Measurements from ENCODE around the gene OR7A10. TPM values are rescaled to one million over a fixed set of nuclear protein-coding genes. Genes with fewer than 3 reads are reported as not detected.

OR7A10 gene
- total RNA-seq, 1 experiment from 2014 or later = not detected

DNA sequence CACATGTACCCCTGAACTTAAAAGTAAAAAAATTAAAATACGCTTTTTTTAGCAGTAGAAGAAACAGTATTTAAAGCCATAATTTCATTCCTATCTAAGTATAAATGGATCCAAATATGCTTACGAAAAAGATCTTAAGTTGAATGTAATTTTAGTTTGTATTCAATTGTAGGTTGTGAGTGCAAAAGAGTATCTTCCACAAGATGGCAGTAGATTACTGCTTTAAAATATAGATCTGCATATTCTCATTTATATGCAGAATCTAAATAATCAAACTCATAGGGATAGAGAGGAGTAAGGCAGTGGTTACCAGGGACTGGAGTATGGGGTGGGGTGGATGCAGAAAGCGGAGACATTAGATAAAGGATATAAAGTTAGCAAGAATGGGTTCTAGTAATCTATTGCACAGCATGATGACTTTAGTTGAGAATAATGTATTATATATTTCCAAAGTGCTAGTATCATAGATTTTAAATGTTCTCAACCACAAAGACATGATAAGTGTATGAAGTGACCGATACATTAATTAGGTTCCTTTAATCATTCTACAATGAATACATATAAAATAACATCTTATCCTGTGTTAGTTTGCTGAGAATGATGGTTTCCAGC lies 23.0 kb upstream of the OR7A10 start:
- ChIA-PET CTCF (no interaction called here), POLR2A (no interaction called here)
- H3K27ac Mint-ChIP-seq = no peak overlapping the region
- H3K27me3 Mint-ChIP-seq (ENCODE audit: low read depth) = peaks cover 11% of the 10 kb centered on the region
- H3K9me3 Mint-ChIP-seq = peaks cover 26% of the 10 kb centered on the region
- TF ChIP-seq MLX (CRISPR knock-in tag; IDR thresholded peaks at IDR 0.05) = no peak
- no peak for TF ChIP-seq EMX1 (CRISPR knock-in tag; IDR thresholded peaks at IDR 0.05)
- TF ChIP-seq NFE2L1 (CRISPR knock-in tag; IDR thresholded peaks at IDR 0.05) = no peak
- TF ChIP-seq, protein P1, sequence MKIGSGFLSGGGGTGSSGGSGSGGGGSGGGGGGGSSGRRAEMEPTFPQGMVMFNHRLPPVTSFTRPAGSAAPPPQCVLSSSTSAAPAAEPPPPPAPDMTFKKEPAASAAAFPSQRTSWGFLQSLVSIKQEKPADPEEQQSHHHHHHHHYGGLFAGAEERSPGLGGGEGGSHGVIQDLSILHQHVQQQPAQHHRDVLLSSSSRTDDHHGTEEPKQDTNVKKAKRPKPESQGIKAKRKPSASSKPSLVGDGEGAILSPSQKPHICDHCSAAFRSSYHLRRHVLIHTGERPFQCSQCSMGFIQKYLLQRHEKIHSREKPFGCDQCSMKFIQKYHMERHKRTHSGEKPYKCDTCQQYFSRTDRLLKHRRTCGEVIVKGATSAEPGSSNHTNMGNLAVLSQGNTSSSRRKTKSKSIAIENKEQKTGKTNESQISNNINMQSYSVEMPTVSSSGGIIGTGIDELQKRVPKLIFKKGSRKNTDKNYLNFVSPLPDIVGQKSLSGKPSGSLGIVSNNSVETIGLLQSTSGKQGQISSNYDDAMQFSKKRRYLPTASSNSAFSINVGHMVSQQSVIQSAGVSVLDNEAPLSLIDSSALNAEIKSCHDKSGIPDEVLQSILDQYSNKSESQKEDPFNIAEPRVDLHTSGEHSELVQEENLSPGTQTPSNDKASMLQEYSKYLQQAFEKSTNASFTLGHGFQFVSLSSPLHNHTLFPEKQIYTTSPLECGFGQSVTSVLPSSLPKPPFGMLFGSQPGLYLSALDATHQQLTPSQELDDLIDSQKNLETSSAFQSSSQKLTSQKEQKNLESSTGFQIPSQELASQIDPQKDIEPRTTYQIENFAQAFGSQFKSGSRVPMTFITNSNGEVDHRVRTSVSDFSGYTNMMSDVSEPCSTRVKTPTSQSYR (CRISPR knock-in tag; IDR thresholded peaks at IDR 0.05) = no peak
- no peak for TF ChIP-seq CTCF (IDR thresholded peaks at IDR 0.05)
- no peak for ATAC-seq
- no peak overlapping the region for H3K4me3 Mint-ChIP-seq
- H3K4me1 Mint-ChIP-seq = no peaks in the 10 kb centered on the region
- peaks cover 14% of the 10 kb centered on the region for H3K36me3 Mint-ChIP-seq
- DNase-seq (ENCODE audit: low spot score) = no peak

DNA sequence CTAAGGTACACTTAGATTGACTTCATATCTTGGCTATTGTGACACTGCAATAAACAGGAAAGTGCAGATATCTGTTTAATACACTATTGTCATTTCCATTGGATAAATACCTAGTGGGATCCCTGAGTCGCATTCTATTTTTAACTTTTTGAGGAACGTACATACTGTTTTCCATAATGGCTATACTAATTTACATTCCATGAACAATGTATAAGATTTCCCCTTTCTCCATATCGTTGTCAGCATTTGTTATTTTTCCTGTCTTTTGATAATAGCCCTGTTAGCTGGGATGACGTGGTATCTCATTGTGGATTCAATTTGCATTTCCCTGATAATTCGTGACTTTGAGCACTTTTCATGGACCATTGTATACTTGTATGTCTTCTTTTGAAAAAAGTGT lies 19.8 kb upstream of the OR7A10 start:
- H3K9me3 Mint-ChIP-seq = peaks cover 53% of the 10 kb centered on the region
- ATAC-seq = no peak
- POLR2A ChIA-PET = no interaction called here
- no peak overlapping the region for H3K4me3 Mint-ChIP-seq
- peaks cover 10% of the 10 kb centered on the region; the same call in 1 of the 2 replicates for H3K27me3 Mint-ChIP-seq (ENCODE audit: low read depth)
- no peak for DNase-seq (ENCODE audit: low spot score)
- H3K4me1 Mint-ChIP-seq = no peaks in the 10 kb centered on the region
- no peak overlapping the region for H3K27ac Mint-ChIP-seq
- peaks cover 21% of the 10 kb centered on the region for H3K36me3 Mint-ChIP-seq
- CTCF ChIA-PET = no interaction called here
- TF ChIP-seq PRRX2 (CRISPR knock-in tag; IDR thresholded peaks at IDR 0.05) (no peak), STAT6 (CRISPR knock-in tag; conservative IDR thresholded peaks at IDR 0.05; ENCODE audit: low read depth) (no peak), NR1H2 (CRISPR knock-in tag; IDR thresholded peaks at IDR 0.05) (no peak), TEAD1 (CRISPR knock-in tag; IDR thresholded peaks at IDR 0.05) (no peak), IRF2 (CRISPR knock-in tag; IDR thresholded peaks at IDR 0.05; ENCODE audit: borderline replicate concordance, low read depth) (no peak), USF1 (CRISPR knock-in tag; IDR thresholded peaks at IDR 0.05) (no peak), ELF4 (CRISPR knock-in tag; IDR thresholded peaks at IDR 0.05; ENCODE audit: low read depth) (no peak), OVOL2 (CRISPR knock-in tag; IDR thresholded peaks at IDR 0.05; ENCODE audit: borderline replicate concordance) (no peak)
- TF ChIP-seq, protein P2, sequence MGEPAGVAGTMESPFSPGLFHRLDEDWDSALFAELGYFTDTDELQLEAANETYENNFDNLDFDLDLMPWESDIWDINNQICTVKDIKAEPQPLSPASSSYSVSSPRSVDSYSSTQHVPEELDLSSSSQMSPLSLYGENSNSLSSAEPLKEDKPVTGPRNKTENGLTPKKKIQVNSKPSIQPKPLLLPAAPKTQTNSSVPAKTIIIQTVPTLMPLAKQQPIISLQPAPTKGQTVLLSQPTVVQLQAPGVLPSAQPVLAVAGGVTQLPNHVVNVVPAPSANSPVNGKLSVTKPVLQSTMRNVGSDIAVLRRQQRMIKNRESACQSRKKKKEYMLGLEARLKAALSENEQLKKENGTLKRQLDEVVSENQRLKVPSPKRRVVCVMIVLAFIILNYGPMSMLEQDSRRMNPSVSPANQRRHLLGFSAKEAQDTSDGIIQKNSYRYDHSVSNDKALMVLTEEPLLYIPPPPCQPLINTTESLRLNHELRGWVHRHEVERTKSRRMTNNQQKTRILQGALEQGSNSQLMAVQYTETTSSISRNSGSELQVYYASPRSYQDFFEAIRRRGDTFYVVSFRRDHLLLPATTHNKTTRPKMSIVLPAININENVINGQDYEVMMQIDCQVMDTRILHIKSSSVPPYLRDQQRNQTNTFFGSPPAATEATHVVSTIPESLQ (CRISPR knock-in tag; IDR thresholded peaks at IDR 0.05) = no peak
- TF ChIP-seq, protein P3, sequence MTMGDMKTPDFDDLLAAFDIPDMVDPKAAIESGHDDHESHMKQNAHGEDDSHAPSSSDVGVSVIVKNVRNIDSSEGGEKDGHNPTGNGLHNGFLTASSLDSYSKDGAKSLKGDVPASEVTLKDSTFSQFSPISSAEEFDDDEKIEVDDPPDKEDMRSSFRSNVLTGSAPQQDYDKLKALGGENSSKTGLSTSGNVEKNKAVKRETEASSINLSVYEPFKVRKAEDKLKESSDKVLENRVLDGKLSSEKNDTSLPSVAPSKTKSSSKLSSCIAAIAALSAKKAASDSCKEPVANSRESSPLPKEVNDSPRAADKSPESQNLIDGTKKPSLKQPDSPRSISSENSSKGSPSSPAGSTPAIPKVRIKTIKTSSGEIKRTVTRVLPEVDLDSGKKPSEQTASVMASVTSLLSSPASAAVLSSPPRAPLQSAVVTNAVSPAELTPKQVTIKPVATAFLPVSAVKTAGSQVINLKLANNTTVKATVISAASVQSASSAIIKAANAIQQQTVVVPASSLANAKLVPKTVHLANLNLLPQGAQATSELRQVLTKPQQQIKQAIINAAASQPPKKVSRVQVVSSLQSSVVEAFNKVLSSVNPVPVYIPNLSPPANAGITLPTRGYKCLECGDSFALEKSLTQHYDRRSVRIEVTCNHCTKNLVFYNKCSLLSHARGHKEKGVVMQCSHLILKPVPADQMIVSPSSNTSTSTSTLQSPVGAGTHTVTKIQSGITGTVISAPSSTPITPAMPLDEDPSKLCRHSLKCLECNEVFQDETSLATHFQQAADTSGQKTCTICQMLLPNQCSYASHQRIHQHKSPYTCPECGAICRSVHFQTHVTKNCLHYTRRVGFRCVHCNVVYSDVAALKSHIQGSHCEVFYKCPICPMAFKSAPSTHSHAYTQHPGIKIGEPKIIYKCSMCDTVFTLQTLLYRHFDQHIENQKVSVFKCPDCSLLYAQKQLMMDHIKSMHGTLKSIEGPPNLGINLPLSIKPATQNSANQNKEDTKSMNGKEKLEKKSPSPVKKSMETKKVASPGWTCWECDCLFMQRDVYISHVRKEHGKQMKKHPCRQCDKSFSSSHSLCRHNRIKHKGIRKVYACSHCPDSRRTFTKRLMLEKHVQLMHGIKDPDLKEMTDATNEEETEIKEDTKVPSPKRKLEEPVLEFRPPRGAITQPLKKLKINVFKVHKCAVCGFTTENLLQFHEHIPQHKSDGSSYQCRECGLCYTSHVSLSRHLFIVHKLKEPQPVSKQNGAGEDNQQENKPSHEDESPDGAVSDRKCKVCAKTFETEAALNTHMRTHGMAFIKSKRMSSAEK (CRISPR knock-in tag; IDR thresholded peaks at IDR 0.05; ENCODE audit: borderline replicate concordance) = no peak
- TF ChIP-seq, protein P1 (CRISPR knock-in tag; IDR thresholded peaks at IDR 0.05) = no peak
